Natural killer cell (primary cell): ENCODE results near the gene CUL5. TPM values are rescaled to one million over a fixed set of nuclear protein-coding genes. Genes with fewer than 3 reads are reported as not detected.
A peak's percentile ranks its signal among the peaks of the same experiment; 100 is the strongest.

ENCODE experiments used
- ATAC-seq, 3 donors: fragments of 150-1000 bp in 2 of 3; fragments of 200-7000 bp in 1 of 3; cut with Tn5 transposase; 1 replicate in 1 of 3; 2 replicates in 2 of 3; pipeline ENCODE4 v1.10.0; 2021; ENCODE audit warnings: mild to moderate bottlenecking in 2 of 3, moderate library complexity in 2 of 3
- DNase-seq, 2 donors: peaks; one replicate each; pipeline versions ENCODE4 v3.0.0 to v3.0.0-alpha.2; 2013 to 2021; ENCODE audit warnings: mixed read lengths in 1 of 2
- H3K27ac ChIP-seq: one replicate; pipeline ENCODE4 v1.5.1; 2013; ENCODE audit warnings: mild to moderate bottlenecking, low read length
- H3K27me3 ChIP-seq: one replicate; pipeline ENCODE4 v1.6.1; 2013; ENCODE audit warnings: low read length; ENCODE audit not compliant: control insufficient read depth, insufficient read depth
- H3K36me3 ChIP-seq: one replicate; pipeline ENCODE4 v1.6.1; 2013; ENCODE audit warnings: low read length; ENCODE audit not compliant: control insufficient read depth, insufficient read depth
- H3K4me1 ChIP-seq: one replicate; pipeline ENCODE4 v1.6.1; 2013; ENCODE audit warnings: low read length; ENCODE audit not compliant: control insufficient read depth, insufficient read depth
- H3K4me3 ChIP-seq: one replicate; pipeline ENCODE4 v1.5.1; 2013; ENCODE audit warnings: low read length
- H3K9me3 ChIP-seq: one replicate; pipeline ENCODE4 v1.6.1; 2013; ENCODE audit warnings: low read length; ENCODE audit not compliant: control insufficient read depth, insufficient read depth
- H3K27ac Mint-ChIP-seq, 2 donors: one replicate each; pipeline ENCODE4 v1.8.0; 2022; ENCODE audit warnings: mild to moderate bottlenecking in 2 of 2, mixed read lengths in 2 of 2, moderate library complexity in 1 of 2
- H3K27me3 Mint-ChIP-seq, 2 donors: one replicate each; pipeline ENCODE4 v1.8.0; 2022; ENCODE audit warnings: low read depth in 2 of 2, mixed read lengths in 2 of 2
- H3K36me3 Mint-ChIP-seq: one replicate; pipeline ENCODE4 v1.8.0; 2022; ENCODE audit warnings: mixed read lengths
- H3K4me1 Mint-ChIP-seq, 2 donors: one replicate each; pipeline ENCODE4 v1.8.0; 2022; ENCODE audit warnings: mixed read lengths in 2 of 2
- H3K4me3 Mint-ChIP-seq: one replicate; pipeline ENCODE4 v1.8.0; 2022; ENCODE audit warnings: mild to moderate bottlenecking, moderate library complexity, mixed read lengths
- H3K9me3 Mint-ChIP-seq, 2 donors: one replicate each; pipeline ENCODE4 v1.8.0; 2022; ENCODE audit warnings: mixed read lengths in 2 of 2
- WGBS: methylation state at CpG from one replicate; pipeline ENCODE4 v1.1.7; 2013; ENCODE audit warnings: missing lambda C conversion rate; ENCODE audit not compliant: insufficient coverage; 5-methylcytosine and 5-hydroxymethylcytosine counted together
- intact Hi-C: fragments of 100-400 bp; cut with micrococcal nuclease; formaldehyde crosslinking; loops from one replicate; pipeline ENCODE4 v1.14.2; 2022
- total RNA-seq, 4 donors: library from RNA; stranded (reverse); fragments of 120-200 nt in 1 of 4; gene quantifications; one replicate each; pipeline versions ENCODE4 v1.2.3 to v1.2.4, GENCODE V29; 2013 to 2022
- TF ChIP-seq, protein P1 (sequence below): fragments of 200-600 bp; IDR thresholded peaks from one replicate; pipeline ENCODE4 v1.8.0; 2022; ENCODE audit warnings: antibody characterized with exemption

The CUL5 gene
- total RNA-seq, 3 donors from 2014 or later (not counting 1 experiment from before 2014, with no cell fraction given): 59.1 to 68.3 (median 60.2) TPM

DNA sequence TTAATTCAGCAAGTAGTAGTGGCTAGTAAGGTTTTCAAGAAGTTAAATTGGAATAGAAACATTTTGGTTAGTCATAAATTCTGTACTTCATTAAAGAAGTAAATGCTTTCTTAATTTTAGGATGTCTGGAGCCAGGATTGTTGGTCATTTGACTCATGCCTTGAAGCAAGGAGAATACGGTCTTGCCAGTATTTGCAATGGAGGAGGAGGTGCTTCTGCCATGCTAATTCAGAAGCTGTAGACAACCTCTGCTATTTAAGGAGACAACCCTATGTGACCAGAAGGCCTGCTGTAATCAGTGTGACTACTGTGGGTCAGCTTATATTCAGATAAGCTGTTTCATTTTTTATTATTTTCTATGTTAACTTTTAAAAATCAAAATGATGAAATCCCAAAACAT, 138.5 kb downstream of the CUL5 start:
- Histone ChIP-seq H3K36me3 (peaks cover 70% of the 10 kb centered on the region), H3K9me3 (no peaks in the 10 kb centered on the region), H3K27ac (no peak overlapping the region), H3K4me1 (no peaks in the 10 kb centered on the region), H3K4me3 (no peak overlapping the region), H3K27me3 (no peaks in the 10 kb centered on the region)
- intact Hi-C loops: no loop called here
- Mint-ChIP-seq H3K27ac (peak overlapping the region in 1 of 2 donors; percentile 18), H3K27me3 (no peaks in the 10 kb centered on the region), H3K4me1 (no peaks in the 10 kb centered on the region), H3K36me3 (peaks cover 46% of the 10 kb centered on the region), H3K4me3 (no peak overlapping the region), H3K9me3 (no peaks in the 10 kb centered on the region)
- DNase-seq: no peak
- ATAC-seq: no peak
- TF ChIP-seq, protein P1, sequence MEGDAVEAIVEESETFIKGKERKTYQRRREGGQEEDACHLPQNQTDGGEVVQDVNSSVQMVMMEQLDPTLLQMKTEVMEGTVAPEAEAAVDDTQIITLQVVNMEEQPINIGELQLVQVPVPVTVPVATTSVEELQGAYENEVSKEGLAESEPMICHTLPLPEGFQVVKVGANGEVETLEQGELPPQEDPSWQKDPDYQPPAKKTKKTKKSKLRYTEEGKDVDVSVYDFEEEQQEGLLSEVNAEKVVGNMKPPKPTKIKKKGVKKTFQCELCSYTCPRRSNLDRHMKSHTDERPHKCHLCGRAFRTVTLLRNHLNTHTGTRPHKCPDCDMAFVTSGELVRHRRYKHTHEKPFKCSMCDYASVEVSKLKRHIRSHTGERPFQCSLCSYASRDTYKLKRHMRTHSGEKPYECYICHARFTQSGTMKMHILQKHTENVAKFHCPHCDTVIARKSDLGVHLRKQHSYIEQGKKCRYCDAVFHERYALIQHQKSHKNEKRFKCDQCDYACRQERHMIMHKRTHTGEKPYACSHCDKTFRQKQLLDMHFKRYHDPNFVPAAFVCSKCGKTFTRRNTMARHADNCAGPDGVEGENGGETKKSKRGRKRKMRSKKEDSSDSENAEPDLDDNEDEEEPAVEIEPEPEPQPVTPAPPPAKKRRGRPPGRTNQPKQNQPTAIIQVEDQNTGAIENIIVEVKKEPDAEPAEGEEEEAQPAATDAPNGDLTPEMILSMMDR: no peak
- 100% methylated on average over 1 of the region's 1 CpG for WGBS

DNA sequence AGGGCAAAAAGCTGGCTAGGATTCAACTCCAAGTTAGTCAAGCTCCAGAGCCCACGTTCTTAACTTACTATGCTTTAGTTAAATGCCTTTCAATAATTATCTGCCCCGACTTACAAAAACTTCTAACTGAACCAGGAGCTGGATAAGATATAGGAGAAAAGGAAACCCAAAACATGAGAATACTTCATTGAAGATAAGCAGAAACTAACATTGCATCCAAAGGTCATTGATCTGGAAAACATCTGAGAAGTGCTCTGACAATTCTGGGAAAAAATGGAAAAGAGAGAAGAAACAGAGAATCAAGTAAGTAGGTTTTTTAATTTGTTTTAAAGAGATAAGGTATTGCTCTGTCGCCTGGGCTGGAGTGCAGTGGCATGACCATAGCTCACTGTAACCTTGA, 139.9 kb downstream of the CUL5 start:
- intact Hi-C loops: no loop called here
- H3K9me3 Mint-ChIP-seq: no peaks in the 10 kb centered on the region
- ATAC-seq: no peak
- no peaks in the 10 kb centered on the region for H3K4me1 ChIP-seq
- no peak for DNase-seq
- H3K36me3 ChIP-seq: peaks cover 66% of the 10 kb centered on the region
- no peaks in the 10 kb centered on the region for H3K27me3 Mint-ChIP-seq
- no peaks in the 10 kb centered on the region for H3K9me3 ChIP-seq
- H3K27me3 ChIP-seq: no peaks in the 10 kb centered on the region
- H3K4me3 ChIP-seq: no peak overlapping the region
- H3K27ac ChIP-seq: no peak overlapping the region
- H3K27ac Mint-ChIP-seq: peak overlapping the region in 1 of 2 donors; percentile 7
- no peaks in the 10 kb centered on the region for H3K4me1 Mint-ChIP-seq
- no peak overlapping the region for H3K4me3 Mint-ChIP-seq
- 100% methylated on average over 2 of the region's 3 CpGs for WGBS
- peaks cover 46% of the 10 kb centered on the region for H3K36me3 Mint-ChIP-seq
- TF ChIP-seq, protein P1: no peak

DNA sequence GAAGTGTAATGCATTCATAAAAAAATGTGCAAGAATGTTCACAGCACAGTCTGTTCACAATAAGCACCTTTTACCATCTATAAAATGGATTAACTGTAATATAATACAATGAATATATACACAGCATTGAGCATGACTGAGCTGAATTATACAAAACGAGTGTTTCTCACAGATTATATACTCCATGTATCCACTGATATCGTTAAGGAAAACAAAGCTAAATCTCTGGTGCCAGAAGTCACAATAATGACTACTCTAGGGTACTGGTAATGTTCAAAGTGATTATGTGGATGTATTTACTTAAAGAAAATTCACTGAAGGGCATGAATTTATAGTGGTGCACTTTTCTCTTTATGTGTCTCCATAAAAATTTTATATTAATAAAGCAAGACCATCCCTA, 145.9 kb downstream of the CUL5 start:
- Mint-ChIP-seq H3K36me3 (peaks cover 23% of the 10 kb centered on the region), H3K27me3 (no peaks in the 10 kb centered on the region), H3K4me1 (peaks cover 0 to 5% of the 10 kb centered on the region in 2 donors), H3K4me3 (no peak overlapping the region), H3K27ac (peak overlapping the region in 1 of 2 donors; percentile 58), H3K9me3 (no peaks in the 10 kb centered on the region)
- Histone ChIP-seq H3K27ac (no peak overlapping the region), H3K27me3 (no peaks in the 10 kb centered on the region), H3K9me3 (no peaks in the 10 kb centered on the region), H3K36me3 (peaks cover 80% of the 10 kb centered on the region), H3K4me1 (no peaks in the 10 kb centered on the region), H3K4me3 (no peak overlapping the region)
- WGBS: 100% methylated on average over 1 of the region's 2 CpGs
- TF ChIP-seq, protein P1: no peak
- ATAC-seq (no peak), DNase-seq (no peak)
- intact Hi-C loops: no loop called here

Other genes starting within 250 kb of the CUL5 start
- gene SLC35F2, start 150.1 kb upstream of the CUL5 start, total RNA-seq: 1 to 10 TPM; 1.2 to 3.7 (median 2.7) TPM
- gene RAB39A, start 80.5 kb upstream of the CUL5 start, total RNA-seq: under 1 TPM in 2 of 3 donors, not detected in 1; 0.14 to 0.20 TPM
- 10 to 100 TPM in 2 of 3 donors, 1 to 10 TPM in 1; 7.4 to 15.4 (median 10.9) TPM for gene ACAT1, start 112.7 kb downstream of the CUL5 start, total RNA-seq
- gene NPAT, start 213.7 kb downstream of the CUL5 start, total RNA-seq: 10 to 100 TPM; 34.8 to 42.6 (median 36.1) TPM
- 100 to 1,000 TPM; 502 to 568 (median 539) TPM for gene ATM, start 214.2 kb downstream of the CUL5 start, total RNA-seq